OCI-M2 (cell line): ENCODE data around the gene G3BP1.
"Not testable (repeated sequence)": the region's sequence is repeated elsewhere in the genome, so short reads cannot be mapped to it uniquely, and the experiment has no call there.

Experiments used
- DNase-seq: peaks from one replicate; lab custom pipeline; 2025; ENCODE audit not compliant: unreplicated experiment; lab: John Stamatoyannopoulos, UW

Gene G3BP1

GRCh38 chr5:151795426-151795825, 23.7 kb downstream of the G3BP1 start:
- no peak for DNase-seq

- no peak for DNase-seq
These were observed 26.9 kb downstream of the G3BP1 start for GRCh38 chr5:151798674-151799073.

GRCh38 chr5:151799407-151799806, 27.7 kb downstream of the G3BP1 start:
- DNase-seq = no peak

- DNase-seq = no peak
These were observed 28.8 kb downstream of the G3BP1 start for GRCh38 chr5:151800532-151800931.

GRCh38 chr5:151805414-151806223, 33.9 kb downstream of the G3BP1 start:
- no peak for DNase-seq

- no peak for DNase-seq
These were observed 36.9 kb downstream of the G3BP1 start for GRCh38 chr5:151808451-151809169.

GRCh38 chr5:151810449-151810848, 38.7 kb downstream of the G3BP1 start:
- no peak for DNase-seq

- DNase-seq = no peak
These were observed 39.1 kb downstream of the G3BP1 start for GRCh38 chr5:151810897-151811296.

GRCh38 chr5:151811593-151812321, 40.0 kb downstream of the G3BP1 start:
- DNase-seq = no peak

GRCh38 chr5:151812757-151813309, 41.1 kb downstream of the G3BP1 start:
- DNase-seq = no peak

- no peak for DNase-seq
These were observed 43.3 kb downstream of the G3BP1 start for GRCh38 chr5:151815051-151815450.

GRCh38 chr5:151819830-151820229, 48.1 kb downstream of the G3BP1 start:
- no peak for DNase-seq

GRCh38 chr5:151820271-151820670, 48.5 kb downstream of the G3BP1 start:
- DNase-seq = no peak

- DNase-seq = no peak
These were observed 49.1 kb downstream of the G3BP1 start for GRCh38 chr5:151820903-151821302.

- DNase-seq = no peak
These were observed 50.4 kb downstream of the G3BP1 start for GRCh38 chr5:151822141-151822540.

- DNase-seq = no peak
These were observed 53.7 kb downstream of the G3BP1 start for GRCh38 chr5:151825445-151825844.

GRCh38 chr5:151829370-151829769, 57.6 kb downstream of the G3BP1 start:
- DNase-seq = no peak

- not testable (repeated sequence) for DNase-seq
These were observed 61.1 kb downstream of the G3BP1 start for GRCh38 chr5:151832843-151833242.

- no peak for DNase-seq
These were observed 75.0 kb downstream of the G3BP1 start for GRCh38 chr5:151846765-151847164.

GRCh38 chr5:151847871-151848270, 76.1 kb downstream of the G3BP1 start:
- DNase-seq = no peak

GRCh38 chr5:151855701-151856100, 83.9 kb downstream of the G3BP1 start:
- DNase-seq = no peak
